GM12875 (cell line): Measurements from ENCODE around the gene SLC22A3.
"Not testable (repeated sequence)": the region's sequence is repeated elsewhere in the genome, so short reads cannot be mapped to it uniquely, and the experiment has no call there.

Source experiments
- H3K4me3 ChIP-seq: one replicate; pipeline ENCODE4 v1.5.1; 2011; ENCODE audit warnings: low read depth, low read length, control low read depth
- TF ChIP-seq, protein P1 (sequence below): IDR thresholded peaks from 2 replicates; pipeline ENCODE4 v1.5.1; 2011; ENCODE audit warnings: low read depth, mild to moderate bottlenecking, control low read depth, inconsistent platforms, low read length, moderate library complexity, borderline replicate concordance; ENCODE audit not compliant: insufficient read depth

SLC22A3 gene

DNA sequence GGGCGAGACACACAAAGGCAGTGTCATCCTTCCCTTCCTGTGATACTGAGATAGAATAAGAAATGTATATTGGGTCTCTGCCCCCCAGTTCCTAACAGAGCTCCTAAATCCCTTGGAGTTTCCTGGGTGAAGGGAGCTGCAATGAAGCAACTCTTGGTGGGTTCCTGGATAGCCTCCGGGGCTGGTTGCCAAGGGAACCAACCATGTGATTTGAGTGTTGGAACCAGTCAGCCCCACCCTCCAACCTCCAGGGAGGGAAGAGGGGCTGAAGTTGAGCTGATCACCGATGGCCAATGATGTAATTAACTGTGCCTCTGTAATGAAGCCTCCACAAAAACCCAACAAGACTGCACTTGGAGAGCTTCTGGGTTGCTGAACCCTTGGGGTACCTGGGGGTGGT is 116.6 kb downstream of the SLC22A3 start:
- TF ChIP-seq, protein P1, sequence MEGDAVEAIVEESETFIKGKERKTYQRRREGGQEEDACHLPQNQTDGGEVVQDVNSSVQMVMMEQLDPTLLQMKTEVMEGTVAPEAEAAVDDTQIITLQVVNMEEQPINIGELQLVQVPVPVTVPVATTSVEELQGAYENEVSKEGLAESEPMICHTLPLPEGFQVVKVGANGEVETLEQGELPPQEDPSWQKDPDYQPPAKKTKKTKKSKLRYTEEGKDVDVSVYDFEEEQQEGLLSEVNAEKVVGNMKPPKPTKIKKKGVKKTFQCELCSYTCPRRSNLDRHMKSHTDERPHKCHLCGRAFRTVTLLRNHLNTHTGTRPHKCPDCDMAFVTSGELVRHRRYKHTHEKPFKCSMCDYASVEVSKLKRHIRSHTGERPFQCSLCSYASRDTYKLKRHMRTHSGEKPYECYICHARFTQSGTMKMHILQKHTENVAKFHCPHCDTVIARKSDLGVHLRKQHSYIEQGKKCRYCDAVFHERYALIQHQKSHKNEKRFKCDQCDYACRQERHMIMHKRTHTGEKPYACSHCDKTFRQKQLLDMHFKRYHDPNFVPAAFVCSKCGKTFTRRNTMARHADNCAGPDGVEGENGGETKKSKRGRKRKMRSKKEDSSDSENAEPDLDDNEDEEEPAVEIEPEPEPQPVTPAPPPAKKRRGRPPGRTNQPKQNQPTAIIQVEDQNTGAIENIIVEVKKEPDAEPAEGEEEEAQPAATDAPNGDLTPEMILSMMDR = no peak
- H3K4me3 ChIP-seq = no peak overlapping the region

DNA sequence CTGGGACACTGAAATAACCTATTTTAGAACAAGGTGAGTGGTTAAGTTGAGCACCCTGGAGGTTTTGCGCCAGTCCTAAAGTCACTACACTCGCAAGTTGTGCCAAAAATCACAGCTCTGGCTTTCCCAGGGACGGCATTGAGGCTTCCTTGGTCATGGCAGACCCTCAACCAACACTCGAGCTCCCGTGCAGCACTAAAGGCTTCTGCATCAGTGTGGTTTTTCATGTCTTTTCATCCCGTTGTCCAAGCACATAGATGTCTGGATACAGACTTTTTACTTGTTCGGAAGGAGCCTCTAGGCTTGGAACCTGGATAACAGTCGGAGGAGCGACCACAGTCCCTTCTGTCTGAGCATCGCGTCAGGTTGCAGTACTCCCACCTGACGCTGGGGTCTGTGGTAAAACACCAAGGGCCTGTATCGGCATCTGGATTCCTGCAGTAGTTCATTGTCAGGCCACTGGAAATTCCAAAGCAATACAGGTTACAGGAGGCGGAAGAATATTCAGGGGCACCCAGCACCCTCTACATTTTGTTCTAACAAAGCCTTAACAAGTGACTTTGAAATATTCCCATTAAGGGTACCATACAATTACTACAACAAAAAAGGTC is 119.2 kb downstream of the SLC22A3 start:
- TF ChIP-seq, protein P1 = 0 out of 2 replicates have a peak, but pooled peaks have one; percentile 12
- not testable (repeated sequence) for H3K4me3 ChIP-seq

DNA sequence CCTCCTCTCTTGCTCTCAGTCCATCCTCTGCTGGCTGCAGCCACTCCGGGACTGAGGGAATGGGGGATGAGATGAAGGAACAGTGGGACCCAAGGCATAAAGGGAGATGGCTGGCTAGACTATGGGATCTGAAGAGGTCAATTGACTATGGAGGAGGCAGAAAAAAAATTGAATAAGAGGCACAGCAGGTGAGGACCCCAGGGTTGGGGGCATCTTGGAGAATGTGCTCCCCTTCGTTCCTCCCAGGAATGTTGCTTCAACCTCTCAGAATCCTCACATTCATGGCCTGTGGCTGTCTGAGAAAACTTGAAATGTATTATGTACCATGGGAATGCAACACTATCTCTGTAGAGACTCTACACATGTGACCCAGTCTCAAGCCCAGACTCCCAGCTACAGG is 121.0 kb downstream of the SLC22A3 start:
- TF ChIP-seq, protein P1 = no peak
- H3K4me3 ChIP-seq = no peak overlapping the region

DNA sequence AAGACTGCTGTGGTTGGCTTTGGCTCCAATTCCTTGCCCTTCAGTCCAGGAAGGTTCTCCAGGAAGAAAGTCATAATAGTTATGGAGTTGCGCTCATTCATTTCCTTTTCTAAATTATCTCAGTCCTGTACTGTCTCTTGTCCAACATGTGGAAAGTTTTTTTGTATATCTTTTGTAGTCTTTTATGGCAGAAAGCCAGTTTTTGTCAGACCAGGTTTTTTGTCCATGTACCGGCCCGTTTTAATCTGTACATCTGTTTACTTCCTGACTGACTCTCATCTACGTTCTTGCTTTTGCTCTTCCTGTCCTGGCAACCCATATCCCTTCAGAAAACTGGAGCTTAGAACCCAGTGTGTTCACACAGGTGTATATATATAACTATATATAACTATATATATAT is 127.9 kb downstream of the SLC22A3 start:
- H3K4me3 ChIP-seq = not testable (repeated sequence)

DNA sequence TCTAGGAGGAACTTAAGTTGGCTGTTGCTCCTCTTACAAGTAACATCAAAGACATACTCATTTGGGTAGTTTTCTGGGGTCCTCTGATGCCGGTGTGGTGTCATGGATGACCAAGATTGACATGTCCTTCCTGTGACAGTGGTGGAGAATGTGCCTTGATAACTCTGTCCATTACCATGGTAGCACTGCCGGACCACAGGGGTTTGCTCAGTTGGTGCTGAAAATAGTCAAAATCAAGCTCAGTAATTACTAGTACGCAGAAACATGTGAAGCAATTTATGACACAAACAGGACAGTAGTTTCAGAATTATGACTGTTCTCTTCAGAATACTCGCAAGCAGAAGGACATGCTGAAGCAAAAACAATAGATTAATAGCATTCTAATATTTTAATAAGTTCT is 128.9 kb downstream of the SLC22A3 start:
- H3K4me3 ChIP-seq = not testable (repeated sequence)

DNA sequence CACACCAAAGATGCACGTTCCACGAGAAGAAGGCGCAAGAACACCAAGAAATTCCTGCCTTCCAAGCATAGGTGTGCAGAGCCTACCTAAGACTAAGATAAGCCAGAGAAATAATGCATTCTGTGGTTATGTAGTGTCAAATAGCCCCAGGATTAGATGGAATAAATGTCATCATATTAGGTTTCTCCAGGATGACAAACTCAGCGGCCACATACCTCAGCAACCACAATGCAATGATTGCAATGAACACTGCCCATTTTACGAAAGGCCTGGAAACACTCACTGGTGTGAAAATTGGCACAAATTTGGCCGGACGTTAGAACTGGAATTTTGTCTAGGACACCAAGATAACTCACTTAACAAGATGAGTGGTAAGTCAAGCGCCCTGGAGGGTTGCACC is 129.7 kb downstream of the SLC22A3 start:
- TF ChIP-seq, protein P1 = no peak
- H3K4me3 ChIP-seq = no peak overlapping the region

DNA sequence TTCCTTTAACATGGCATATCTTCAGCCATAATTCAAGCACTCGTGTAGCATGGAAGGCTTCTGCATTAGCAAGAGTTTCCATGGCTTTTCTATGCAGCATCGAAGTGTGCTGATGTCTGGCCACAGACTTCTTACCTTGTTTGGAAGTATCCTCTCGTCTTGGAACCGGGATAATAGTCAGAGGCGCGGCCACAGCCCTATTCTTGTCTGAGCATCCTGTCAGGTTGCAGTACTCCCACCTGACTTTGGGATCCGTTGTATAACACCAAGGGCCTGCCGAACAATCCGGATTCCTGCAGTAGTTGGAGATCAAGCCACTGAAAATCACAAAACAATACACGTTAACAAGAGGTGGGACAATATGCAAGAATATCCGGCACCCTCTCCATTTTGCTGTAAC is 138.9 kb downstream of the SLC22A3 start:
- TF ChIP-seq, protein P1 = no peak
- no peak overlapping the region for H3K4me3 ChIP-seq

DNA sequence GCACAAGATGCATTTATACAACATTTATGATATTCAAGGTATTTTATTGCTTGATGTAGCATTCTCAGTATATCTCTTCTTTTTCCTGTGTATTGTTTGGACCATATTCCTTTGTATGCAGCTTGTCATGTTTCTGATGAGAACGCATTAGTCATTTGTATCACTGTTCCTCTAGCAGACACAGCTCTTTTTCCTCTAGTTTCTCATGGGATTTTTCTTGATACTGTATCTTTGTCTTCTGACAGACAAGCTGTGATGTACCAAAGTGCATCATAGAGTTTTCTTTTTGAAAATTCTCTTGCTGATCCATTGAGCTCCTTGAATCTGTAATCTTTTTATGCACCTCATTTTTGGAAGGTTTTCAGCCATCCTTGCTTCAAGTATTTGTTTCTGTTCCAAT is 140.9 kb downstream of the SLC22A3 start:
- TF ChIP-seq, protein P1 = no peak

More for the DNA sequence above, 140.9 kb downstream of the SLC22A3 start:
- H3K4me3 ChIP-seq = no peak overlapping the region
